ENCODE measurements around the gene IL1RL2. TPM values are rescaled to one million over a fixed set of nuclear protein-coding genes. Genes with fewer than 3 reads are reported as not detected.

IL1RL2 gene
- total RNA-seq, 1 donor from 2014 or later = not detected

DNA sequence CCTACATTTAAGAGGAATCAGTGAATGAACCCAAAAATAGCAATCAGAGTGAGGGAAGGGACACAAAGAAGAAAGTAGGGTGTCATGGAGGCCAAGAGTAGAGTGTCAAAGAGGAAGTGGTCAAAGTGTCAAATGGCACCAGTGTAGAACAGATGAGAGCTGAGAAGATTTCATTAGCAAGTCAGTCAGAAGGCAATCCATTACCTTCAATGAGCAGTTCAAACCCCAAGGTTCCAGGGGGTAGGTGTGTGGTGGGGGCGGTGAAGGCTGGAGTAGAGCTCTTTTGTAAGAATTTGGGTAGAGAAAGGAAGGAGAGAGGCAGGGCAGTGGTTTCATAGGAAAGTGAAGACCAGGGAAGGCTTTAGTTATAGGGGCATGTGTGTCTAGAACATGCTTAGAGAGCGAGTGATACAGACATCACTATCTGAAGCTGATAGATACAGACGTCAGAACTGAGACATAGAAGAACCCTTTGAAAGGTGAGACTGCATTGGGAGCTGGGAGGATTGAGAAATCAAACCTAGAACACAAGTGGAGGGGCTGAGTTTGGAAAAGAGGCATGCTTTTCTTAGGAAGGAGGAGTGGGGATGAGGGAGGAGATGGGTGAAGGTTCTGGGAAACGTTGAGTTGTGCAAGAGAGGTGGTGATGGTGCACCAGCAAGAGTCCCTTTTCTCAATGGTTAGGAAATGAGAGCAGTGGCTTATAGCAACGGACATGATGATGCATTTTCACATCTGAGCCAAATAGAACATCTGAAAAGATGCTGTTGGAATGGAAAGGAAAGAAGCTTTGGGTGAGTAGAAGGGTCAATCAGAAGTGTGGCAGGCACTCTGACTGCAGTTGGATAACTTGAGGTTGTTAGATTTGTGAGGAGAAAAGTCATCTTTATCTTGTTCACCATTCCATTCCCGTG lies 75.7 kb downstream of the IL1RL2 start:
- peak; percentile 15 for DNase-seq (ENCODE audit: low spot score)

DNA sequence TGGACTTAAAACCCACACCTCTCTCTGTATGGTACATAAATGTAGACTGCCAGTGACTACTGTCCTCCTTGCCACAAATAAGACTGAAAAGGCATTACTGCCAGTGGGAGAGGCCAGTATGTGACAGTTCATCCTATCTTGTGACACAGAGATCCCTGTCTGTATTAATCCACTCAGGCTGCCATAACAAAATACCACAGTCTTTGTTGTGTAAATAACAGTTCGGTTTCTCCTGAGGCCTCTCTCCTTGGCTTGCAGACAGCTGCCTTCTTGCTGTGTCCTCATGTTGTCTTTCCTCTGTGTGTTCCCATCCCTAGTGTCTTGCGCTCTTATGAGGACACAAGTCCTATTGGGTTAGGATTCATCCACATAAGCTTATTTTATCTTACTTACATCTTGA lies 78.1 kb downstream of the IL1RL2 start:
- no peak for DNase-seq (ENCODE audit: low spot score)

DNA sequence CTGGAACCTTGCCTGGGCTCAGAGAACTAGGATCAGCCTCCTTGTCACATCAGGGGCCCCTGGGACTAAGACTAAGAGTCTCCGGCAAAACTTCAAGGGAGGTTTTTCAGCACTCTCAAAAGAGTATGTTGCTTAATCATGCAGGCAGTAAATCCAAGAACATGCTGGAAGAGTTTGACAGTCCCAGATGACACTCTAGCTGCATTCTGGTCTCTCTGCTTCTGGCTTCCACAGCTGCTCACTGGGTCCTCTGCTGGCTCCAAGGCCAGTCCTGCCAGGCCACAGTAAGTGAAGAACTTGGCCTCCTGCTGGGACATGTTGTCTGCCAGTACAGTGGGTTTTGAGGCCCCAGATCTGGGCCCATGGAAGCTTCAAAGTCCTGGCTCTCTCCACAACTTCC lies 79.4 kb downstream of the IL1RL2 start:
- DNase-seq (ENCODE audit: low spot score) = peak; percentile 35

DNA sequence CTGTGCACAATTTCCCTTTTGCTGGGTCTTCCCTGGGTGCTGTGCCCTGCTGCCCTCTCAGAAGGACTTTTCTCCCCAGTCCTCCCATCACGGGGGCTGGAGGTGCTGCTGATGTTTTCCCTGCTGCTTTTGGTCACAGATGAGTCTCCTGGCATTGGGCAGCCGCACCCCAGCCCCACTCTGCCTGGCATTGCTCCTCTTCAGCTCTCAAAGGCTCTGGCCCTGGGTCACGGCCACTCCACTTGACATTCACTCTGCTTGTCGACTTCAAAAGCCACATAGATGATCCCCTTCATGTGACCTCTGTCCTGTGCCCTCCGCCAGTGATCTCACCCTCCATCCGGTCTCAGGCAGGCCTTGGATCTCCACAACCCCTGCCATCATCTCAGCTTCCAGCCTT lies 81.0 kb downstream of the IL1RL2 start:
- DNase-seq (ENCODE audit: low spot score) = no peak

DNA sequence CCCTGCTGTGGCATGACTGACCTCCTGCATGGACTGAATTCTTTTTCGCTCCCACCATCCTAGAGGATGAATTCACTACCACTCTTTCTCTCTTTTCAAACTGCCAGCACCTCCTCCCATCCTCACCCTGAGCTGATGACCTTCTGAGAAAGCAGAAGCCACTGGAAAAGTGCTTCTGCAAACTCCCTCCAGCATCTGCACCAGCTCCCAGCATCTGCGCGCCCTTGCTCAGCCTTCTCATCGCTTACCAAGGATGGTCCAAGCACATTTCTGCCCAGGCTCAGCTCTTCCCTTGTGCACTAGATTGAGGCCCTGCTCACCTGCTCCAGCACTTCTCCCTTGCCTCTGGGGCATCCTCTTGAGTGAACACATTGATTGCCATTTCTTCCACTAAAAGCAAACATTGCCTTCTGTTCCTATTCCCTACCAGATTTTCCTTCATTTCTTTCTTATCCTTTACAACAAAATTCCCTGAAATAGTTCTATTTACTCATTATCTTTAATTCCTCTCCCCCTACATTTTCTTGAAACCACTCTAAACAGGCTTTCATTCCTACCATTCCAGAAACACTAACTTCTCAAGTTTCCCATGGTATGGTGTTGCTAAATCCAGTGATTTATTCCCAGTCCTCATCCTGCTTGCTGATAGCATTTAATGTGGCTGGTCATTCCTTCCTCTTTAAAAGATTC lies 81.8 kb downstream of the IL1RL2 start:
- peak; percentile 88 for DNase-seq (ENCODE audit: low spot score)

DNA sequence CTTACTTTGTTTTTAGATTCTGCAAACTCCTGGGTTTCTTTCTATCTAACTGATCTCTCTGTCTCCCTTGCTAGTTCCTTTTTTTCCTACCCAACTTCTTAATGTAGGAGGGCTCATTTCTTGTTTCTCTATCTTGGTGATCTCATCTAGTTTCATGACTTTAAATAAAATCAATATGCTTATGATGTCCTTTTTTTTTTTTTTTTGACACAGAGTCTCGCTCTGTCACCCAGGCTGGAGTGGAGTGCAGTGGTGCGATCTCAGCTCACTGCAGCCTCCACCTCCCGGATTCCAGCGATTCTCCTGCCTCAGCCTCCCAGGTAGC lies 82.3 kb downstream of the IL1RL2 start:
- no peak for DNase-seq (ENCODE audit: low spot score)

DNA sequence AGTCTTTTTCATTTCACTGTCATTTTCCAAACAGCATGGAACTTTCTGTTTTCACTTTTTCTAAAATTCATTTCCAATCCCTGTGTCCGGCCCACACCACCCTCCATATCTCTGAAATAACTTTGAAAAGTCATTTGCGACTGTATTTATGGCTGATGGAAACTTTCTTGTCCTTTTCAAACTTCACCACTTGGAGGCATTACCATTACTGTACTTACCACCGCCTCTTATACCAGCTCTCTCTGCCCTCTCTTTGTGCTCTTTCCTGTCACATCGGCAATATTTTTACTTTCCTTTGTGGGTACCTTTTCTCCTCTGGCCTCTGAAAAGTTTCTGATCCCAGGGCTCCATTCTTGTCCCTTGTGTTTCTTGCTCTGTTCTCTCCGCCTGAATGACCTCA lies 85.0 kb downstream of the IL1RL2 start:
- no peak for DNase-seq (ENCODE audit: low spot score)

DNA sequence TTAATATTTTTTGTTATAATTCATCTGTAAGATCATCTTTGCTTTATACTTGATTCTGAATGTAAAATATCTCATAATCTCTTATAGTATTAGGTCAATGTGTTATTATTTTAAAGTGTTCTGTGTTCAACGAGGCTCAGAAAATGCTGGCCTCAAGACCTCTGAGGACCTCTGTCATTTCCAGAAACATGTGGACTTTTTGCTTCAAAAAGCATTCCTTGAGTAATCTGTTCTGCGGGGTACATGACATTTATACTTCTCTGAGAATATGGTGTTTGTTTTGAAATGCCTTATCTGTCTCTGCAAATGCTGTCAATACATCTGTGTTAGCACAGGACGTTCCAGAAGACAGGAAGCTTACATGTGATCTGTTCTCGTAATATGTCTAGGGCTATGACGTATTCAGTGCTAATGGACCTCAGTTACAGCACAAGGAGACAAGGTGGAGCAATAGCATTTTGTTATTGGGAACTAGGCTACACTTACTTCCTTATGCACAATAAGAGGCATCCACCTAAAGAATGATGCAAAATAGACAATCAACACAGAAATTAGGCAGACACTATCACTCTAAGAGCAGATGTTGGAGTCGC lies 86.9 kb downstream of the IL1RL2 start:
- DNase-seq (ENCODE audit: low spot score) = no peak

DNA sequence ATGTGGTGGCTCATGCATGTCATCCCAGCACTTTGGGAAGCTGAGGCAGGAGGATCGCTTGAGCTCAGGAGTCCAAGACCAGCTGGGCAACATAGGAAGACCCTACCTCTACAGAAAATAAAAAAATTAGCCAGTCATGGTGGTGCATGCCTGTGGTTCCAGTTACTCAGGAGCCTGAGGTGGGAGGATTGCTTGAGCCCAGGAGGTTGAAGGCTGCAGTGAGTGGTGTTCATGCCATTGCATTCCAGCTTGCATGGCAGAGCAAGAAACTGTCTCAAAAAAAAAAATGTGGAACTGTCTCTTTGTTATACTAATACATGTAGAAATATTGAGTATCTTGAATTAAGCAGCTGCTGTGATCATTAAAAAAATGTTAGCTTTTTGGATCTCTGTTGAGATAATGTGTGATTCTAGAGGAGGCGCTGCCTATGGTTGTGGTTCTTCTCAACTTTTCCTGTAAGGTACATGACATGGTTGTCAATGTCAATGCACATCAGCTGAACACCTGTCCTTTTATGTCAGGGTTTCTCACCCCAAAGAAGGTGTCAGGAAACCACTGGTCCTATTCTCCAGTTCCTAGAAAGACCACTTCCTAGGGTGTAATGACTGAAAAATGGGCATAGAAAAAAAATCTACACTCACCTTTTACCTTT lies 89.9 kb downstream of the IL1RL2 start:
- no peak for DNase-seq (ENCODE audit: low spot score)

DNA sequence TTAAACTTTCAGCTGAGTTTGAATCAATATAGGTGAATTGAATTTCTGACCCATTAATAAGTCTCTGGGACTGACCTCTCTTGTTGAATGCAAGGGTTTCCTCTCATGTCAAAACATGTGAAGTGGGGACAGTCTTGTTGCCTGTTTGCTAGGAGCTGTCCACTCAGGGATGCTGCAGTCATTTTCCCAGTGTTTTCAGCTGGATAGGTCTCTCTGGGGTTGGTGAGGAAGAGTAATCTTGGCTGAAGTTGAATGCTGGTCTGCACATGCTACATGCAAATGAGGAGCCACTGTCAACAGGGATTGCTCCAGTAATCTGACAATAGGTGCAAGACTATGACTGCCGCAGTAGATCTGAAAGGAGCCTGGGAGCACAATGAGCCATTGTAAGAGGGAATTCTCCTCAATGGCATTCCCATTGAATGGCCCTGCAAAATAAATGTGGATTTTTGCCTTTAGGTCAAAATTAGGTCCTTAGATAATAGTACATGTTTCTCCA lies 90.4 kb downstream of the IL1RL2 start:
- no peak for DNase-seq (ENCODE audit: low spot score)

DNA sequence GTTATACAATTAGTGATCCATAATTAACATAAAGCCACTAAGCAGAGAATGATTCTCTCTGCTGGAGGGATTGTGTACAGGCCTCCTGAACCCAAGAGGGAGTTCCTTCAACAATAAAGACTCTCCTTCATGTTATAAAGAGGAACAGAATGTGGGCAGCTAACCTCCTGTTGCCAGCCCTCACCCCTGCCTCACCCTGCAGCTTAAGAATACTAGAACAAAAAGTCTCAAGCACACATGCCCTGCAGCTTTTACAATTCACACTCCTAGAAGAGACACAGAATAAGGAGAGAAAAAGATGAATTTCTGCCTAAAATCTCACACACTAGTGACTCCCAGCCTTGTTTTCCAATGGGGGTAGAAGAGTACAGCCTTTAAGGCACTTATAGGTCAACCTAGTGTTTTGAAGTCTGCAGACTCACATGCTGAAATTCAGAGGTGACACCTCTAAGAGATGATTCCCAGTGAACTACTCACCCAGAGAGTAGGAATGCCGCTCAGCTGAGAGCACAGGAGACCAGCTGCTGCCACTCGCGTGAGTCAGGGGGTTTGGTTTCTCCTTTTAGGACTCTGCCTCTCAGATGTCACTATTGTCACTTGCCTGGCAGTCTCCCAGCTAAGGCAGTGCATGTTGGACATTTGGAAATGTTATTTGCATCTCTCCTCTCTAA lies 92.0 kb downstream of the IL1RL2 start:
- DNase-seq (ENCODE audit: low spot score) = no peak

DNA sequence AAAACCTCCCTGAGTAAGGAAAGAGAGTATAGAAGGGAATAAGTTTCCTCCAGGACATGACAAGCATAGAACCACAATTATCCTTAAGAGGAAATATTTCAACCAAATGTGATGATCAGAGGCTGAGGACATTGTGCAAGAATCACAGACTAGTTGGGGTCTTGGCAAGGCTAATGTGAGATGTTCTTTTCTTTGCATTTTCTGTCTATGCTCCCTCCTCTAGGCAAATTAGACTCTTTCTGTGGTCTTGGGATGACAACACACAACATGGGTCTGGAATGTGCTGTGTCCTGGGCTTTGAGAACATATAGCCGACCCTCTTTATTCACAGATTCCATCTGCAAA lies 92.5 kb downstream of the IL1RL2 start:
- no peak for DNase-seq (ENCODE audit: low spot score)

DNA sequence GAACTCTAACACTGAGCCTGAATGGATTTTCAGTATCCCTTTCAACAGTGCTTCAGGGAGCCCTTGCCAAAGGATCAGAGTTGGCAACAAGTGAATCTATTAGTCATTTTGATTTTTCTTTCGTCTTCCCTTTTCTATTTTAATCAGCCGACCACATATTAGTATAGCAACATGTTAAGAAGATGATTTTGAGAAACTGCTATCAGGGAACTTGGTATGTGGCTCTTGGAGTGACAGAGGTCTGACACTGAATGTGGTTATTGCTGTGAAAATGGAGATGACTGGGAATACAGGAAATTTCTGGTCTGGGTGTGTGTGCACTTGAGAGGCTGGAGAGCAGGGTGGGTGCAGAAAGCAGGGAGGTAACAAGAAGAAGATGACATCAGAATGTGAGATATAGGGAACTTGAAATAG lies 95.9 kb downstream of the IL1RL2 start:
- DNase-seq (ENCODE audit: low spot score) = no peak

DNA sequence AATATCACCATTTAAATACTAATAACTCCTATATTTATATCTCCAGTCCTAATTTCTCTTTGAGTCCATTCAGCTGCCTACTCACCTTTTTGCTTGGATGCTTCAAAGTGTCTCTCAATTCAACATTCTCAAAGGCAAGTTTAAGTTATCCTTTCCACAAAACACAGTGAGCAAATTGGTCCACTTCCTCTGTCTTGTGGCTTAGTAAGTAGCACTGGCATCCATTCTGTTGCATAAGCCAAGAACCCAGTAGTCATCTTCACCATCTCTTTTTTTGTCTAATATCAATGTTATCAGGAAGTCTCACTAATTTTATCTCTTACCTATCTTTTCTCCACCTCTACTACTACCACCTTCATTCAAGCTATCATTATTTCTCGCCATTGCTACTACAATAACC lies 97.2 kb downstream of the IL1RL2 start:
- no peak for DNase-seq (ENCODE audit: low spot score)

DNA sequence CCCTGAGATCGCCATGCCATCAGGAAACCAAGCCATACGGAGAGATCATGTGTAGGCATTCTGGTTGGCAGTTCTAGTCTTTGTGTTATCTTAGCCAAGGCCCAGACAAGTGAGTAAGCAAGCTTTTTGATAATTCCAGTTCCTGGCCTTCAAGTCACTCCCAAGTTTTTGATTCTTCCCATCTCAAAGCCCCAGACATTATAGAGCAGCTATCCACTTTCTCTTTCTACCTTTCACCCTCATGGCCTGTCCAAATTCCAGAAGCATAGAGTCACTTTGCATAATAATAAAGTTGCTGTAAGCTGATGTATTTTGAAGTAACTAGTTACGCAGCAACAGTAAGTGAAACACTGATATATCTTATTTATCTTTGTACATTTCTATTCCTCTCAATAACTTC lies 97.8 kb downstream of the IL1RL2 start:
- no peak for DNase-seq (ENCODE audit: low spot score)

DNA sequence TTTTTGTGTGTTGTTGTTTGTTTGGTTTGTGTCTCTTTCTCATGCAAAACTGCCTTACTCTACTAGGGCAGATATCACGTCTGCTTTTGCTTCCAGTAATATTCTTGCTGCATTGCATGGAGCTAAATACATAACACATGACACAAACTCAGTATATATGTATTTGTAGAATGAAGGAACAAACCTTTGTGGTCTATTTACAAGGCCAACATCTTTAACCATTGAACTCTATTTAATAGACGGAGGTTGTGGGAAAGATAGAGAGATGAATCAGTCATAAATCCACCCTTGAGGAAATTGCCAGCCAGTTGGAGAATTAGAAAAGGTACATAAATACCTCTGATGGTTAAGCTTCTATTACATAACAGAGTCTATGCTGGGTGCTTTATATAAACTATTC lies 98.5 kb downstream of the IL1RL2 start:
- DNase-seq (ENCODE audit: low spot score) = no peak

DNA sequence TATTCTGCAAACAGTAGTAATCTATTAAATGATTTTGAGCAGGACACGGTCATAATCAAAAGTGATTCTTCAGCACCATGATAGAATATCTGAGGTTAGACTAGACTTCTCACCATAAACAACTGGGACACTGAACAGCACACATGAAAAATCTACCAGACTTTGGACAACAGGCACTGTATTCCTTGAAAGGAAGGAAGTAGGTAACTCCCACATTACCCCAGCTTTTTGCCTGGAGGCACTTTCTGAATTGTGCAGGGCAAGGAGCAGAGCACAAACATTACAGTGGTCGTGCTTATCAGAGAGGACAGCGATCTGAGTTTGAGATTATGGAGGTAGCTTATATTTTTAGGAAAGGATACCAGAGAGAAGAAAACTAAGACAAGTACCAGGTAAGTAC lies 99.2 kb downstream of the IL1RL2 start:
- DNase-seq (ENCODE audit: low spot score) = no peak

DNA sequence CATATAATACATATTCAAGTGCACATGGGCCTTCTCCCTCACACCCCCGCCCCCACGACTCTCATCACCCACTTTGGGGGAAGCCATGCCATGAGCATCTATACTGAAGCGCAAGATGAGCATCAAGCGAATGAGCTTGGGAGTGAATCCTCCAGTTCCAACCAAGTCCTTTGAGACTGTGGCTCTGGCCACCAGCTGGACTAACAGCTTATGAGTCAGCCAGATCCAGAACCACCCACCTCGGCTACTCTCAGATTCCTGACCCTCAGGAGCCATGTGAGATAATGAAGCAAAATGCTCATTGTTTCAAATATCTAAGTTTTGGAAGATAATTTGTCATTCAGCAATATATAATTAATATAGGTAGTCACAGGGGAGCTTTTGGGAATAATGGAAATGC lies 102.3 kb downstream of the IL1RL2 start:
- no peak for DNase-seq (ENCODE audit: low spot score)
